Pulmonary artery endothelial cell (primary cell): ENCODE results near the gene SEM1. TPM values are rescaled to one million over a fixed set of nuclear protein-coding genes. Genes with fewer than 3 reads are reported as not detected.
A peak's percentile ranks its signal among the peaks of the same experiment; 100 is the strongest.
"Not testable (repeated sequence)": the region's sequence is repeated elsewhere in the genome, so short reads cannot be mapped to it uniquely, and the experiment has no call there.

ENCODE experiments used
- DNase-seq: peaks from one replicate; pipeline ENCODE4 v3.0.0-alpha.2; 2011; ENCODE audit warnings: low read depth, low spot score
- total RNA-seq: library from RNA; depleted of rRNA; stranded (reverse); fragments of >200 nt; gene quantifications from 2 replicates; pipeline ENCODE4 v1.2.3, GENCODE V29; 2014

SEM1 gene
- total RNA-seq, 1 donor from 2014 or later: 226 TPM

- DNase-seq: no peak
Observed at GRCh38 chr7:96664793-96665192, 44.9 kb downstream of the SEM1 start.

- DNase-seq: no peak
Observed at GRCh38 chr7:96663871-96664445, 45.7 kb downstream of the SEM1 start.

GRCh38 chr7:96663457-96663856 lies 46.2 kb downstream of the SEM1 start:
- DNase-seq: no peak

GRCh38 chr7:96662151-96662550 lies 47.5 kb downstream of the SEM1 start:
- not testable (repeated sequence) for DNase-seq

- DNase-seq: no peak
Observed at GRCh38 chr7:96658022-96658412, 51.6 kb downstream of the SEM1 start.

GRCh38 chr7:96657347-96658021 lies 52.2 kb downstream of the SEM1 start:
- DNase-seq: peak; percentile 5

- no peak for DNase-seq
Observed at GRCh38 chr7:96655956-96656355, 53.7 kb downstream of the SEM1 start.

GRCh38 chr7:96654630-96655188 lies 54.9 kb downstream of the SEM1 start:
- no peak for DNase-seq

- DNase-seq: no peak
Observed at GRCh38 chr7:96649981-96650380, 59.7 kb downstream of the SEM1 start.

GRCh38 chr7:96648784-96649183 lies 60.9 kb downstream of the SEM1 start:
- DNase-seq: no peak

- DNase-seq: no peak
Observed at GRCh38 chr7:96647733-96648132, 61.9 kb downstream of the SEM1 start.

- DNase-seq: no peak
Observed at GRCh38 chr7:96645084-96645483, 64.6 kb downstream of the SEM1 start.

GRCh38 chr7:96643436-96643835 lies 66.2 kb downstream of the SEM1 start:
- not testable (repeated sequence) for DNase-seq

- no peak for DNase-seq
Observed at GRCh38 chr7:96640054-96640453, 69.6 kb downstream of the SEM1 start.
